HG03196 (cell line): ENCODE measurements around the gene ZBTB34.

Source experiments
- ATAC-seq: cut with Tn5 transposase; IDR thresholded peaks from one replicate; pipeline ENCODE4 v1.9.1; 2021; ENCODE audit not compliant: unreplicated experiment

ZBTB34 gene

DNA sequence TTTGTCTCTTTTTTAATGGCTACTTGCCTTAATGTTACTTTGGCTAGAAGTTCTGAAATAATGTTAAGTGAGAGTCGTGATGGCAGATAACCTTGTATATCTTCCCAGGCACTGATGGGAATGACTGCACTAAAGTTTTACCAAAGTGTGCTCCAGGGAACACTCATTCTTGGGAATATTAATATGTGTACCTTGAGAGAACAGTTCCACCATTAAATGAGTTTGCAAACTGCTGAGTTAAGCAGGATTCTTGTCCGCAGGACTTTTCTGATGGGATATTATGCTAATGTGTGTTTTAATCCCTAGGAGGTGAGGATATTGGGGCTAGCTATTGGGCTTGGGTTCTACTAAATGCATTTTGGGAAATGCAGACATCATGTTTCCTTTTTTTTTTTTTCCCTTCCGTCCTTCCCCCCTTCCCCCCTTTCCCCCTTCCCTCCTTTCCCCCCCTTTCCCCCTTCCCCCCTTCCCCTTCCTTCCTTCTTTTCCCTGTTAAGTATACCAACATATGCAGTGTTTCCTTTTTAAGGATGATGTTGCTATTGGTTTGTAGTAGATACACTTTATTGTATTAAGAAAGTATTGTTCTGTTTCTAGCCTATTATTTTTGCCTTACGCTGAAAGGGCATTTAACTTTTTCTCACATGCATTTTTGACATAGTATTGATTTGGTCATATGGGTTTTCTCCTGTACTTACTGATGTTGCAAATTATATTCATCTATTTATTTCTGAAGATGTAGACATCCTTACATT lies 15.5 kb downstream of the ZBTB34 start:
- ATAC-seq: no peak

DNA sequence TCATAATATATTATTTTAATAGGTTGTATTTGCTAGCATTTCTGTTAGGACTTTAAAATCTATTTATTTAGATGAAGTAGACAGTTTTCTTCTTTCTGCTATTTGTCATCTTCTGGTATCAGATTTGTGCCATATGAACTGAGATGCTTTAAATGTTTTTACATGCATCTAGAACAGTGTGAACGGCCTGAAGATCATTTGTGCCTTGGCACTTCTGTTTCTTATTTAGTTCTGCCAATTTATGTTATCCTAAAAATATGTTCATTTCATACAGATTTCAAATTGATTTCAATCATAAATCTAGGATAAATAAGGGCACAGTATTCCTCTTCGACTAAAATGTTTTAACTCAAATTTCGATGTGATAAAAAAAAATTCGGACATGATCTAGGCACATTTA lies 16.1 kb downstream of the ZBTB34 start:
- no peak for ATAC-seq

DNA sequence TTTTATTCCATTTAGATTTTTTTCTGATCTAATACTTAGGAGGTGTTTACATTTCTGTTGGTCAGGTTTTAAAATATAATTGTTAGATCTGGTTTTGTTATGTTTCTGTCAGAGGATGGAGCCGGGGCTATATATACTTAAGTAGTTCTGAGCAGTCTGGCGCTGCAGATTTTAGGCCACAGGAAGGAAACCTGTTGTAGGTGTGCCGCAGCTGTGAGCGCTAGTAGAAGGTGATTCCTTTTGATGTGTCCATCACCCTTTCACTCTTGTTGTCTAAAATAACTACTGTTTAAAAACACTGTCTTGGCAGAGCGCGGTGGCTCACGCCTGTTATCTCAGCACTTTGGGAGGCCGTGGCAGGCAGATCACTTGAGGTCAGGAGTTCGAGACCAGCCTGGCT lies 17.0 kb downstream of the ZBTB34 start:
- ATAC-seq: no peak

DNA sequence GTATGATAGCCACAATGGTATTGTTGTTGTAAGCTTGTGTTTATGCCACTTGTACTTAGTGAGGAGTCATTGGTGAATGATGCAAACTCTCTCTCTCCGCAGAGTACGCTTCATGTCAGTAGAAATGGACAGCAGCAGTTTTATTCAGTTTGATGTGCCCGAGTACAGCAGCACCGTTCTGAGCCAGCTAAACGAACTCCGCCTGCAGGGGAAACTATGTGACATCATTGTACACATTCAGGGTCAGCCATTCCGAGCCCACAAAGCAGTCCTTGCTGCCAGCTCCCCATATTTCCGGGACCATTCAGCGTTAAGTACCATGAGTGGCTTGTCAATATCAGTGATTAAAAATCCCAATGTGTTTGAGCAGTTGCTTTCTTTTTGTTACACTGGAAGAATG lies 18.8 kb downstream of the ZBTB34 start:
- ATAC-seq: no peak

DNA sequence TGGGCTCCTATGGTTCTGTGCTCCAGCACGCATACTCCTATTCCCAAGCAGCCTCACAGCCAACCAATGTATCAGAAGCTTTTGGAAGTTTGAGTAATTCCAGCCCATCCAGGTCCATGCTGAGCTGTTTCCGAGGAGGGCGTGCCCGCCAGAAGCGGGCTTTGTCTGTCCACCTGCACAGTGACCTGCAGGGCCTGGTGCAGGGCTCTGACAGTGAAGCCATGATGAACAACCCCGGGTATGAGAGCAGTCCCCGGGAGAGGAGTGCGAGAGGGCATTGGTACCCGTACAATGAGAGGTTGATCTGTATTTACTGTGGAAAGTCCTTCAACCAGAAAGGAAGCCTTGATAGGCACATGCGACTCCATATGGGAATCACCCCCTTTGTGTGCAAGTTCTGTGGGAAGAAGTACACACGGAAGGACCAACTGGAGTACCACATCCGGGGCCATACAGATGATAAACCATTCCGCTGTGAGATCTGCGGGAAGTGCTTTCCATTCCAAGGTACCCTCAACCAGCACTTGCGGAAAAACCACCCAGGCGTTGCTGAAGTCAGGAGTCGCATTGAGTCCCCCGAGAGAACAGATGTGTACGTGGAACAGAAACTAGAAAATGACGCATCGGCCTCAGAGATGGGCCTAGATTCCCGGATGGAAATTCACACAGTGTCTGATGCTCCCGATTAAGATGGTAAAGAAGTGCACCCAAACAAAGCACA lies 19.9 kb downstream of the ZBTB34 start:
- ATAC-seq: no peak

DNA sequence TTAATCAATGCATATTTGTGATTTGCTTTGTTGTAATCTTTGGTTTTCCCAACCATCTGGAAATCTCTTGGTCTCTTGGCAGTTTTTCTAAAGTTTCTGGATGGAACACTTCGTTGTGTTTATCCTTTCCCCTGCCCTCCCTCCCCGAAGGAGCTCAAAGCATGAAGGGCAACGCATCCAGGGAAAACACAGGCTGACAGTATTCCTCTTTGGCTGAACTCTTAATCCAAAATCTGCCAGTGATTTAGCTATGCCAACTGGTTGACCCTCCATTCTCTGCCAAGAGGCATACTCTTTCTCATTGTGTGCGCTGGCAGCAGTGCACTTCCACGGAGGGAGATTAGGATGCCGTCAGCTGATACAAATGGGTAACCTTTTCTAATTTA lies 20.5 kb downstream of the ZBTB34 start:
- no peak for ATAC-seq

DNA sequence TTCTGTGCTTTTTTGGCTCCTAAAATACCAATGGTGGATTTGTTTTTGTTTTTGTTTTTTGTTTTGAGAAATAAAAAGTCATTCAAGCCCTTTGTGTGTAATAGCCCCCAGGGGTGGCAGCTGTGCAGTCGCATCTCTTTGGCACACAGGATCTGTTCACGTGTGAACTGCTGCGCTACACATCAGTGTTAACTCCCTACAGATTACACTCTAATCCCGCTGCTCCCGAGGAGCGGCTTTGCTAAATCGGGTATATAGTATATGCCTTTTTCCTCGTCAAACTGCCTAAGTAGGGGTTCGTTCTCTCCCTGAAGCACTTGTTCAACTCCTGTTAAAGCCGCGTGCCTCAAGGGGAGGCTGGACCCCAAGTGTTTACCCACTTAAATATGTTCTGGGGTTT lies 22.3 kb downstream of the ZBTB34 start:
- ATAC-seq: no peak

DNA sequence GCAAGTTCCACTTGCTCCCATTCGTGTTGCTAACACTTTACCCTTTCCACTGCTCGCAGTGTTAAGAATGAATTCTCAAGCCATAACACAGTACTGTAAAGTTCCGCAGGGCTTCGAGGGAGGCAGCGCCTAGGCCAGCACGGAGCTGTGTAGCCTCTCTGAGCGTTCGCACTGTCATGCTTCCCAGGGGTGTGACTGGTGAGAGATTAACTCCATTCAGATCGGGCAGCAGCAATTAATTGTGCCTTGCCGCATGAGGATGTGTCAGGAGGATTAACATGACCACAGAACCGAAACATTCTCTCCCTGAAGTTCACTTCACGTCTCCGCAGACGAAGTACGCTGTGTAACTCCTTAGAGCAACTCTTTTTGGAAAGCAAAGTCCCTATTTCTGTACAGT lies 23.2 kb downstream of the ZBTB34 start:
- no peak for ATAC-seq

DNA sequence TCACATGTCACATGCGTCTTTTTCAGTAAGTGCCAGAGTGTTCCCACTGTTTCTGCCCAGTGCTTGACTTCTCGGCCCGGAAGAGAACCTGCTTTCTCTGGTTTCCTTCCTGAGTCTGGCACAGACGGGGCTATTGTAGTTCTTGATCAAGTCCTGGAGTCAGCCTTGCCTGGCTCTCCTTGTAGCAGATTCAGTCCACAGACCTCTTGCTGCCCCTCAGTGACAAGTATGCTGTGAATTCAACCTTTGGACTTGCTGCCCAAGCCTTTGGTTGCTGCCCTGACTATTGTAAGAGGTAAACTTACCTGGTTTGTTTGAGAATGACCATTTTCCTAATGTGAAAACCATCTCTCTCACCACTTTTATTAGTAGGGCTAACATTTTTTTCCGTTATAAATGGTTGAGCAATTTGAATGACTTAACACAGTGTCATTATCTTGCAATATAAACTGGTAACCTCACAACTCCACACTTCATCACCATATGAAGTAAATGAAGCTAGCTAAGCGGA lies 24.7 kb downstream of the ZBTB34 start:
- no peak for ATAC-seq

DNA sequence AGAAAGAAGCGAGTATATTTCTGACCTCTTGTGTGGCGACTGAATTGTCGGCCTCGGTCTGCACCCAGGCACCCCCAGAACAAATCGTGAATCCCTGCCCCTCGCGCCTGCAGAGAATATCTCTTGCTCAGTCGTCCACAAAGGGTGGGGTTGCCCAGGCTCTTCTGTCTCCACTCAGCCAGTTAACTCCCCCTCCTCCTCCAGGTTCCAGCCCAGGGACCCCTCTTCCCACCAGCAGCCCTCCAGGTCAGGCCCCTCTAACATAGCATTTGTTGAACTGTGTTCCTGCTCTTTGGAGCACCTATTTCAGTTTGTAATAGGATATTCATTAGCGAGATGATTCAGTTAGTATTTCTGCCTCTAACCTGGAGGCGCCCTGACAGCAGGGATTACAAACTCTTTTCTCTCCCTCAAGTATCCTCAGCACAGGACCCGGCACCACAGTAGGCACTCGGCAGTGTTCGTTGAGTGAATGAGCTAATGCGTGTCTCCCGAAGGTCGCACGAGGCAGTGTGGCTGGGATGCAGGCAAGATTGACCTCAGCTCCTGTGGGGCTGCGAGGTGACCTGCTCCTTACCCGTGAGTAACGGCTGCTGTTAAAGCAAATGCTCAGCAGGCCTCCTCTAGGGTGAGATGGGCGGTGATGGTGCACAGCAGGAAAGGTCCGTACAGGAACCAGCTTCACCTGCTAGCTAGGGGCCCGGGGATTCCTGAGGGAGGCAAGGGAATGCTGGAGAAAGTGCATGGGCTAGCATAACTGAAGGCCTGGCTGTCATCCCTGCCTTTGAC lies 25.8 kb downstream of the ZBTB34 start:
- ATAC-seq: no peak

DNA sequence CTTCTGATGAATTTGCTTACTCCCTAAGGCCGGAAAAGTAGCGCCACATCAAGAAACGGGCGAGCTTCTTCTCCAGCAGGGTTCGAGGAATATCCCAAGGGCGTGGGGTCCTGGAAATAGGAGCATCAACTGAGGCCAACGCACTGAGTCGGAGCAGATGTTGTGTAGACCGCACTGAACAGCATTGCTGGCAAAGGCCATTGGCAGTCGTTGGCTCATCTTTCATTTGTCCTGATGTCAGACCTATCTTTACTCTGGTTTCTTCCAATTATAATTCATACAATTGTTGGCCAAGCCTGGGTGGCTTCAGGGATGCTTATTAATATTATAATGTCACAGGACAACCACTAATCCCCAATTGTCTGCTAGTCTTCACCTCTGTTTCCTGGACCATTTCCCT lies 26.5 kb downstream of the ZBTB34 start:
- no peak for ATAC-seq

DNA sequence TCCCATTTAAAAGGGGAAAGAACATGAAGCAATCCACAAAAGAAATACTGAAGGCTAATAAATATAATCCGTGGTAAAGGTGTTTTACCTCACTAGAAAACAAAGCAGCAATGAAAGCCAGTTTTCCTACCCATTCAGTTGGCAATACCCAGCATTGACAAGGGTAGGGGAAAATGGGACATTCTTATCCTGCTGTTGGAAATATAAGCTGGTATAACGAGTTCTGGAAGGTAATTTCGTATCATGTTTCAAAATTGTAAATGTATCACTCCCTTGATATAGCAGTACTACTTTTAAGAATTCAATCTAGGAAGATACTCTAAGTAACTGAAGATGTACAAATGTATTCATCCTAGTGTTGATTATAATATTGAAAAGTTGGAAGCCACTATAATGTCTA lies 31.2 kb downstream of the ZBTB34 start:
- ATAC-seq: no peak

DNA sequence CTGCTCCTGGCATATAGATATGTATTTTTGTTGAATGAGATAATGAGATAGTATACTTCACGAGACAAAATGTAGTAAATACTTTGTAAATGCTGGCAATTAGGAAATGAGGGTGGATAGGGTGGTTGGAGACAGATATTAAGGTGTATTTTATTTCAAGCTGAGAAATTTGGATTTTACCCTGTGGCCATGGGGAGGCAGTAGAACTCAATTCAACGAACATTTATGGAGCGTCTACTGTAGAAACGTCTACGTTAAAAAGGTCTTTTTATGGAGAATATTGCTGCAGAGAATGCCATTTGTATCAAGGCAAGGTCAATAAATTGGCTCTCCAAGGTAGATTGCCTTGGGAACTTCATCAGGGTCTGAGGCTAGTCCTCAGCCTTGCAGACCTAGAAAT lies 32.6 kb downstream of the ZBTB34 start:
- no peak for ATAC-seq

DNA sequence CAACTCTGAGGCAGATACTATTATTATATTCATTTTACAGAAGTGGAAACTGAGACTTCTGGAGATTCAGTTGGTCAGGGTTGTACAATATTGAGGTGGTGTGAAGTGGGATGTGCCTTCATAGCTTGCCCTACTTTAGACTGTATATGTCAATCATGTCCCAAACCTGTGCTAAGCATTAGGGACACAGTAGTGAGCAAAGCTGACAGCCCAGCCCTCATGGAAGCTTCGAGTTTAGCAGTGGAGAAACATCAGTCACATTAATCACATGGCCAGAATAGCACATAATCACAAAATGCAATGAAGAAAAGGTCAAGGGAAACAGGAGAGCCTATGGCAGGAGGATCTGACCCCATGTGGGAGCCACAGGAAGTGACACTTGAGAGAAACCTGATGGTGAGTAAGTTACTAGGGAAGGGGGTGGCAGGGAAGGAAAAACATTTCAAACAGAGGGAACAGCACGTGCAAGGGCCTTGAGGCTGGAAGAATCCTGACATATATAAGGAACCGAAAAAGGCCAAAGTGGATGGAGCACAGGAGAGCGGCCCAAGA lies 33.7 kb downstream of the ZBTB34 start:
- no peak for ATAC-seq

DNA sequence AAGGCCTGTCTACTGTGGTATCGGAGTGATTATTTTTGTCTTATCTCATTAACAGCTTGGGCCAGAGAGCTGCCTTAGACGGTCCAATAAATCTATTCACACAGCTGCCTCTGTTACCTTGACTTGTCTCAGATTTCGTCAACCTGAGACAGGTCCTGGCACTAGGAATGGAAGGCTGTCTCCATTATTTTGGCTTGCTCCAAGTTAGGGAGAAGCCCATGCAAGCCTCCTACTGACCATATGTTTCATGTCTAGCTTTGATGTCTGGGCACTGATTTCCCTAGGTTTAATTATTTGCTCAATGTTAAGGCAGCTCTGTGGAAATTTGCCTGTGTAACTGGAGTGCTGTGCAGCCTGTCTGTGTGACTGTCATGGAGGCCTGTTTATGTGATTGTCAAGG lies 41.8 kb downstream of the ZBTB34 start:
- ATAC-seq: no peak

DNA sequence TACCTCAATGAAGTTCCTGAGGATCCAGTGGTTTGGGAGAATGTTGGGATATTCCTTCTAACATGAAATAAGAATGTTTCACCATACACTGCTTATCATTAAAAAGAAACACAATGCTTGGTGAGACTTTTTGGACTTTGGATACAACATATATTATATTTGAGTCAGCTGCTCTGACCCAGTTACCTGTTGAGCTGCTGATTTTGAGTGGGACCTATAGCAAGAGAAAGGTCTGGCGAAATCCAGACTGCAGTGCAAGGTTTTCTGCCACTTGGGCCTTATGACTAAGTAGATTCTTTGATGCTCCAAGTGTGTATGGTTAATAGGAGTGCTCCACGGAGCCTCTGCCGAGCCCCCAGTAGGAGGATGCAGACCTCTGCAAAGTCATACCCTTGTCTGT lies 44.1 kb downstream of the ZBTB34 start:
- no peak for ATAC-seq

DNA sequence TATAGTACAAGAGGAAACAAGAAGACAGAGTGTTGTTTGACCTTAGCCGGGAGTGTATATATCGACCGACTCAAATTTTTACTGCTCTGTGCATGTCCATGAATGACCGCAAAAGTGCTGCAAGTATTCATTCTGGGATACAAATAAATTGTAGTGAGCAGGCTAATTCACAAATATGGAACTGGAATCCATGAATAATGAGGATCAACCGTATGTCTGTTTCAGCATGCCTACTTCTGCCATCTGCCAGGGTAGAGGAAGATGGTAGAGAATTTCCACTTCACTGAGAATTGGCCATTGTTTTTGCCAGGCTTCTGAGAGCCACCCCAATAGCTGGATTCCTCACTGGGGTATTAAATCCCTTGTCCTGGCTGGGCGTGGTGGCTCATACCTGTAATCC lies 45.7 kb downstream of the ZBTB34 start:
- no peak for ATAC-seq

DNA sequence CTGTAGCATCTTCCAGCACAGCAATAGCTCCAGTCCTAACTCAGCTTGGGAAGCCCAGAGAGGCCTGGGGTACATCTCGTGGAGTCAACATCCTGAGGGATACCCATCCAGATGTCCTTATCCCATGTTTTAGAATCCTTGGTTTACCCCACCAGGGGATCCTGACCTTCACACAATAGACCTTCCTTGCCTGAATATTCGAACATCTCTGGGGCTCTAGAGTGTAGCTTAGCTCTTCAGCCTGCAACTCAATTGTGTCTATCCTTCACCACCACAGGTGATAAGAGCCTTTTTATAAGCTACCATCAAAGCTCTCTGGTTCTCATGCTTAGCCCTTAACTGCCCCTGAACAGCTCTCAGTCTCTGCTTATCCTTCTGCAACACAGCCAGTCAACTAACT lies 46.6 kb downstream of the ZBTB34 start:
- no peak for ATAC-seq

DNA sequence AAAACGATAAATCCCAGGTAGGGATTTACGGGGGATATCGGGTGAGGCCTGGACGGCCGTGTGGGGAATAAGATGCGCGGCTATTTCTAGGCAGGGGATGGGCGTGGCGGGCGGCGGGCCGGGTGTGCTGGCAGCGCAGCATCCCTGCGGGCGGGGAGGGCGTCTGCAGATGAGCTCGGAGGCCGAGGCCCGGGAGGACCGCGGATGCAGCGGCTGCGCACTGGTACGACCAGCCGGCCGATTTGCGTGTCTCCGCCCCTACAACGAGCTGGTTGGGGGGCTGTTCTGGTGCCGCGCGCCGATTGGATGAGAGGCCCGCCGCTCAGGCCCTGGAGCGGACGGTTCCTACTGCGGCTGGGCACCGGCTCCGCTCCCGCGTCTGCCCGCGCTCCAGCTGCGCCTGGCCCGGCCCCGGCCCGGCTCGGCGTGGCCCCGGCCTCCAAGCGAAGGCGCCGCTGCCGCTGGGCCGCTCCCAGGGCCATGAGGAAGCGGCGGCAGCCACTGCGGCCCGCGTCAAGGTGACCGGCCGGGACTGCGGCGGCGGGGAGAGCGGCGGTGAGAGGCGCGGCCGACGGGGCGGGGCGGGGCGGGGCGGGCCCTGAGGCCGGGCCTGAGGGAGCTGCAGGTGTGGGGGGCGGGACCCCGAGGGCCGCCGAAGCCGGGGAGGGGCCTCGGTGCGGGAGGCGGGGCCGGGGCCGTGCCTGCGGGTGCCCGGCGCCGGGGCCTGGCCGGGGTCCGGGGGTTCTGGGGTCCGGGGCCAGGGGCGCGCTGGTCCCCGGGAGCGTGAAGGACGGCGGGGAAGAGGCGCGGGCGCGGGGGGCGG lies 54.2 kb downstream of the ZBTB34 start, which contains the start of gene RALGPS1:
TSS of gene RALGPS1 (plus strand) at position 325 of the 823 bp plus-strand sequence. CDS start 47,508 bp downstream, outside the sequence.
- peak; percentile 95 for ATAC-seq

DNA sequence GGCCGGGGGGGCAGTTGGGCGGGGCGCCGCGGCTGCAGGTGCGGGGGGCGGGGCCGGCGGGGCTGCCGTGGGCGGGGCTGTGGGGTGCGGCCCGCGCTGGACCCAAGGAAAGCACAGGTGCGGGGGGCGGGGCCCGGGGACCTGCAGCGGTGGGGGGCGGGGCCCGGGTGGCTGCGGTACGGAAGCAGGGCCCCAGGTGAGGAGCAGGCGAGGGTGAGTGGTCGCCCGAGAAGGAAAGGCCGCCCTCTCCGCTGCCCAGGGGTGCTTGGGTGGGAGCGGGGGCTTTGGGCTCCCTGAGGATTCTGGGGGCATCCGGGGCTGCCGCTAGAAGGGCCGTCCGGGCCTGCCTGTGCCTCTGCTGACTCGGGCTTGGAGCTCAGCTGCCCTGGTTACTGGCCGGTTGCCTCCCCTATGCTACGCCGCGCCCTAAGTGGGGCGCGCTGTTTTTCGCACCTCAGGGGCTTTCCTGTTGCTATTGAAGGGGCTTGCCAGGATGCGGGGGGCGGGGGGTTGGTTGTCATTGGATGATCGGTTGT lies 54.9 kb downstream of the ZBTB34 start:
- no peak for ATAC-seq
